ENCODE data around the gene AGAP1. TPM values are rescaled to one million over a fixed set of nuclear protein-coding genes. Genes with fewer than 3 reads are reported as not detected.

AGAP1 gene
- polyA plus RNA-seq, 2 of the 4 experiments (the other 2 are of a cell fraction) = 20.2 to 21.9 TPM

- no peak overlapping the region for H3K4me2 ChIP-seq
- peaks cover 23% of the 10 kb centered on the region for H3K4me1 ChIP-seq
- CTCF ChIA-PET = interaction anchor here (0.8 to 4.1 kb wide), 5 partner anchors 10 to 536 kb away, joined by 3 to 34 read pairs (median 6); no protein-coding TSS in a partner anchor
- no peak overlapping the region for H3K27ac ChIP-seq
- no peak for TF ChIP-seq HOXB13 (CRISPR knock-in tag; IDR thresholded peaks at IDR 0.05; ENCODE audit: low read depth)
- TF ChIP-seq TFCP2L1 (CRISPR knock-in tag; IDR thresholded peaks at IDR 0.05) = no peak
- no peak for TF ChIP-seq CTCF (IDR thresholded peaks at IDR 0.05)
- TF ChIP-seq RCOR1 (IDR thresholded peaks at IDR 0.05; ENCODE audit: low read depth, low read length) = no peak
- no peak for TF ChIP-seq MAX (IDR thresholded peaks at IDR 0.05)
- no peak for TF ChIP-seq JUNB (IDR thresholded peaks at IDR 0.05)
- TF ChIP-seq FOXS1 (CRISPR knock-in tag; IDR thresholded peaks at IDR 0.05) = no peak
- no peak for TF ChIP-seq TP53 (CRISPR knock-in tag; IDR thresholded peaks at IDR 0.05)
- no peak for TF ChIP-seq BHLHE40 (IDR thresholded peaks at IDR 0.05; ENCODE audit: low read depth, low read length)
- no peak for TF ChIP-seq ZFP36 (IDR thresholded peaks at IDR 0.05; ENCODE audit: borderline replicate concordance, partially characterized antibody)
- no peak for TF ChIP-seq MAZ (IDR thresholded peaks at IDR 0.05; ENCODE audit: borderline replicate concordance, low read depth, low read length)
- WGBS (ENCODE audit: missing lambda C conversion rate) = 70% methylated on average over 3 of the region's 3 CpGs
- no peak overlapping the region for H3K4me3 ChIP-seq
- no peaks in the 10 kb centered on the region for H3K9me3 ChIP-seq
- no peak for DNase-seq (ENCODE audit: low read depth in 1 of 2, low spot score in 1 of 2)
- peak; percentile 28 for FAIRE-seq
- no peak for ATAC-seq
- POLR2A ChIA-PET = no interaction called here
Measured at GRCh38 chr2:235672720-235673119, 178.9 kb downstream of the AGAP1 start.

- TF ChIP-seq CHD4 (IDR thresholded peaks at IDR 0.05; ENCODE audit: borderline replicate concordance) (no peak), BCL3 (IDR thresholded peaks at IDR 0.05) (no peak), ATOH8 (CRISPR knock-in tag; IDR thresholded peaks at IDR 0.05; ENCODE audit: low read depth) (no peak), CBX2 (IDR thresholded peaks at IDR 0.05; ENCODE audit: borderline replicate concordance, low read depth) (no peak), NPAS2 (CRISPR knock-in tag; IDR thresholded peaks at IDR 0.05; ENCODE audit: borderline replicate concordance) (no peak), KDM1A (IDR thresholded peaks at IDR 0.05; ENCODE audit: low read depth) (no peak), CHD2 (IDR thresholded peaks at IDR 0.05; ENCODE audit: low read length, partially characterized antibody) (no peak), EP300 (IDR thresholded peaks at IDR 0.05) (no peak), EHMT2 (IDR thresholded peaks at IDR 0.05; ENCODE audit: low read depth) (no peak), CEBPB (IDR thresholded peaks at IDR 0.05) (no peak), MAX (IDR thresholded peaks at IDR 0.05) (no peak), POLR2AphosphoS2 (conservative IDR thresholded peaks at IDR 0.05; ENCODE audit: low read length) (no peak), PHF8 (IDR thresholded peaks at IDR 0.05; ENCODE audit: borderline replicate concordance, low read depth) (no peak), ELK1 (IDR thresholded peaks at IDR 0.05; ENCODE audit: low read depth, low read length) (no peak), SMC3 (IDR thresholded peaks at IDR 0.05) (no peak)
- FAIRE-seq (no peak), ATAC-seq (no peak), DNase-seq (ENCODE audit: low read depth in 1 of 2, low spot score in 1 of 2) (no peak)
- whole genome bisulfite sequencing (ENCODE audit: missing lambda C conversion rate) = 79% methylated on average over 7 of the region's 7 CpGs
- ChIA-PET POLR2A (interaction anchor here (0.7 kb wide), 1 partner anchor 9 kb away, joined by 3 read pairs; no protein-coding TSS in a partner anchor), CTCF (interaction anchor here (1.2 to 3.2 kb wide), 3 partner anchors 22 to 538 kb away, joined by 3 to 13 read pairs (median 3); no protein-coding TSS in a partner anchor)
- Histone ChIP-seq H3K27ac (no peak overlapping the region), H3K4me1 (peaks cover 23% of the 10 kb centered on the region), H3K4me3 (no peak overlapping the region), H3K4me2 (no peak overlapping the region), H3K9me3 (no peaks in the 10 kb centered on the region)
Measured at GRCh38 chr2:235674146-235674545, 180.3 kb downstream of the AGAP1 start.

Measured in A549 (cell line).